NCI-H526 (cell line): Measurements from ENCODE around the gene MFF.

ENCODE experiments used
- DNase-seq, 2 experiments: peaks; one replicate each; lab custom pipeline; 2025; lab: John Stamatoyannopoulos, UW

Gene MFF

DNA sequence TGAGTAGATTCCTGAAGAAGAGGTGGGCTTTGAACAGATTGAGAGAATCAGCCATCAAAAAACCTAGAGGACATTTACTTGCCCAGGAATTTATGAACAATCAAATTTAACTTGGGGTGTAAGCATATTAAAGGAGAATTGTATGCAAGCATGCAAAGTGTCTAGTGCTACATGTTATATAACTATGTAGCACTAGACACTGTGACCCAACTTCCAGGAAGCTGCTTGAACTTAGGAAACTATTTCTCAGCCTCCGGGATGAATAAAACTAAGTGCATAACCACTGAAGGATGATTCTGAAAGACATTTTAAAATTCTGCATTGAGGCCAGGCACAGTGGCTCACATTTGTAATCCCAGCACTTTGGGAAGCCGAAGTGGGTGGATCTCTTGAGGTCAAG, 12.4 kb downstream of the MFF start:
- no peak for DNase-seq

DNA sequence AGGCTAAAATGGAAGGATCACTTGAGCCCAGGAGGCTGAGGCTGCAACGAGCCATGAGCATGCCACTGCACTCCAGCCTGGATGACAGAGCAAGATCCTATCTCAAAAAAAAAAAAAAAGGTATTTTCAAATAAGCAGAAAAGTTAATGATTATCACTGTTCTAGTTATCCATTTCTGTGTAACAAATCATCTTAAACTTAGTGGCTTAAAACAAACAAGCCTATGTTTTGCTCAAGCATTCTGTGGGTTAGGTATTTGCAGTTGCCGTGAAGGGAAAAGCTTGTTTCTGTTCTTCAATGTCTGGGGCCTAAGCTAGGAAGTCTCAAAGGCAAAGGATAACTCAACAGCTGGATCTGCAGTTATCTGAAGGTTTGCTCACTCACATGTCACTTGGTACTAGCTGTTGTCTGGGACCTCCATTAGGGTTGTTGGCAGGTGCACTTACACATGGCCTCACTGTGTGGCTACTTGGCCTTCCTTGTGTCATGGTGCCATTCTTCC, 14.1 kb downstream of the MFF start:
- DNase-seq, result no peak

DNA sequence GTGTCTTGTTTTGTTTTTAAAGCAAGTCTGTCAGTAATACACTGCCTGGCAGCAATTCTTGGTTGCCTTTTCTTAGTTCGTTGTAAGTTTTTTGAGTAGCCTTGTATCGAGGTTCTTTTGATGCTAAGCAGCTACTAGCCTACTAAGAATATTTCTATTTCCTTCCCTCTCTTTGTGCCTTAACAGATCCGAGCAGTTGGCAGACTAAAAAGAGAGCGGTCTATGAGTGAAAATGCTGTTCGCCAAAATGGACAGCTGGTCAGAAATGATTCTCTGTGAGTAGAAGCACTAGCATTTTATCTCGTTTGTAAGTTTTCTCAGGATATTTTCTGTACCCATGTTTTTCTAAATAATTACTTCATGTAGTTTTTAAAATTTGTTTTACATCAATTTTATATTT, 15.1 kb downstream of the MFF start:
- DNase-seq, result no peak

DNA sequence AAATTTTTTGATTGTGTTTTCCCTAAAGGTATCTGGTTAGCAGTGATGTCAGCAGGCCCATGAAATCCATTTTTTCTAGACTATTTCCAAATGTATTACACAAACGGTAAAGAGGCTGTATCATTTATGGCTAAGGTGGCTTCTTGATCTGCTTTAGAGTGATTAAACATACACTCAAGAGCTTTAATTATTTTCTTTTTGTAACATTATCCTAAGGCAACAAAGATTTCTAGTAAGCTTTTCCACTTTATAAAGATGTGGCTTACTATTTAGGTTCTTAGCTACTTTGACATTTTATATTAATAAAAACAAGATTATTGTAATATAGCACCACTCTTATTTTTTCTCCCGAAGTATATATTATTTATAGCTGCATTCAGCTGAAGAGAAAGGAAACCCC, 16.5 kb downstream of the MFF start:
- no peak for DNase-seq

DNA sequence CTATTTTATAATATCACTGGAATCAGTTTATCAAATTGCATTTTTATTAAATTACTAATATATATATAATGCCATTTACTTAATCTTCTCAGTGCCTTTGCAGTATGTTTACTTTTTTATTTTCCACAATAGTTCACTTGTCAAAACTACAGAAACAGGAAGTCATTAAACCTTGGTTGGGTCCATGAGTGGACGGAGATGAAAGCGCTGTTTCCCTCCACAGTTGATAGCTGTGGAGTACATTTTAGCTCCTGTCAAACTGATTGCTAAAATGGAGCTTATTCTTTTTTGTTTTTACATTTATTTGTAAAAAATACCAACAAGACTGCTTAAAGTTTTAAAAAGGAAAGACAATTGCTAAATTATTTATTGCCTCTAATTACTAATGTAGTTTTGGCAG, 19.2 kb downstream of the MFF start:
- no peak for DNase-seq

DNA sequence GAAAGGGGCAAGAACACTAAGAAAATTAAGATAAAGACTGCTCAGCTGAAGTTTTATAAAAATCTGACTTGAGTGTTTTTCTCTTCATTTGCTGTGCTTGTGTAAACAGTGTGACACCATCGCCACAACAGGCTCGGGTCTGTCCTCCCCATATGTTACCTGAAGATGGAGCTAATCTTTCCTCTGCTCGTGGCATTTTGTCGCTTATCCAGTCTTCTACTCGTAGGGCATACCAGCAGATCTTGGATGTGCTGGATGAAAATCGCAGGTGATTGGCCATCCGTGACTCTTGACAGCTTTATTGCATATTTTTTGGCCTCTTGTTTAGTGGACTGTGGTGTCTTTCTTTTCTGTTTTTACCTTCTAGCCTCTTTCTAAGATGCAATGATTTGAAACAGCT, 22.1 kb downstream of the MFF start:
- no peak for DNase-seq

DNA sequence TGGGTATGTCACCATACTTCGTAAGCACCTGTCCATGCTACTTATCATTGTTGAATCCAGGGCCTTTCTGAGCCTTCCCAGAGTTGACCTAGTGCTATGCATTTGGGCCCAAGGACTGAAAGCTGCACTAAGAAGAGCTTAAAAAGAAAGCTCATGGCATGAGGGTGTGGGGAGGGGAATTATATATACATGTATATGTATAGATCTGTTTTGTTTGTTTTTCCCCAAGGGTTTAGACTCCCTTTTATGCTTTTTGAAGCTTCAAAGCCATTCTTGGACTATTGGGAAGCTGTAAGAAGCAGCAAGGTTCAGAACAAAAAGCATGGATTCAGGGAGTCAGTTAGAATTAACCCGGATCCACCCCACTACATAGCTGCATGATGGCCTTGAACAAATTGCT, 23.3 kb downstream of the MFF start:
- no peak for DNase-seq

DNA sequence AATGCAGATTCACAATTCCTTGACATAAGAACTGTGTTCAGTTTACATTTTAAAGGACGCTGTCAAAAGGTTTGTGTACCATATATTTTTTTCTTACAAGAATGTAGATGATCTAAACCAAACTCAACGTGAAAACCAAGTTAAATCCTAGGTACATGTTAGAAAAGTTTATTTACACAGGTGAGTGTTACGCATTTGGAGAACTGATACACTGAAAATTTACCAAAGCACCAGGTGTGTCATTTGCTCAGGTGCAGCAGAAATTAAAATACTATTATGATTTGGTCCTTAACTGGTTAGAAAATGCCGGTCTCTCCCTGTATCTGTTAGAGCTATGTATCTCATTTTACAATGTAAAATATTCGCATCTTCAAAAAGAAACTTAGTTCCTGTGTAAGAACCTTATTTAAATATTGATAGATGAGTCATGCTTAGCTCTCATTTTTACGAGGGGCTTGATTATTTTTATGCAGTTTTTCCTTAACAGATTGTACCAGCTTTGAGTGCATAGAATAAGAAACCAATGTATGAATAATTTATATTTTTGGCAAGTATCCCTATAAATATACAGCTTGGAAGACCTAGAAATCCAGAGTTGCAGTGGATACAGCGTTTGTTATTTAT, 25.1 kb downstream of the MFF start:
- no peak for DNase-seq

DNA sequence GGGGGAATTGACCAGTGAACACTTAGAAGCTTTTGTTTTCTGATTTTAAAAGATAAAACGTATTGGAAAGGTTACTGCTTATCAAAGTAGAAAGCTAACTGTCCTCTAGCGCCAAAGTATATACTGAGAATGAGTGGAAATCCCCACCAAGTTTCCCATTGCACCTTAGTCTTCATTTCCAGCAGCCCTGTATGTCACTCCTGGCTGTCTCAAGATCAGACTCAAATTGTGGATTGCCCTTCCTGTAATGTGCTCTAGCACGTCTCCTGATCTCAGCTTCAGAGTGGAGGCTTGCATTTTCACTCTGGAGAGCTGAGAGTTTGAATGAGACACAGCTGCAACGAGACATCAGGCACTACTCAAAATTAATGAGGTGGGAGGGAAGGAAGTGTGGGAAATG, 26.6 kb downstream of the MFF start:
- DNase-seq, result no peak

DNA sequence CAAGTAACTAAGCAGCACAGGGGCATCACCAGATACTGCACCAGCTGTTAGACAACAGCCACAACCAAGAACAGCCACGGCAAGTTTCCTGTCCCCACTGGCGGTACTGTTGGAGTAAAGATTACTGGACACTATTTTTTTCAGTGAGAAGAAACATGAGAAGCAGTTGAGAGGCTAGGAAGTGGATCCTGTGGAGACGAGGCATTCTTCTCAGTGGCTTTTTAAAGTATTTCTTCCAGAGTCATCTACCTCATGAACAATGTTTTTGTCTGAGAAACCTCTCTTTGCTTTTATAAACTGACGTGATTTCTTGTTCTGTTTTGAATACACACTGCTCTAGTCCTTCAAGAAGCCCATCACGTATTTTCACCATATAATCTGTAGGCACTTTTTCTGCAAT, 35.3 kb downstream of the MFF start:
- no peak for DNase-seq

DNA sequence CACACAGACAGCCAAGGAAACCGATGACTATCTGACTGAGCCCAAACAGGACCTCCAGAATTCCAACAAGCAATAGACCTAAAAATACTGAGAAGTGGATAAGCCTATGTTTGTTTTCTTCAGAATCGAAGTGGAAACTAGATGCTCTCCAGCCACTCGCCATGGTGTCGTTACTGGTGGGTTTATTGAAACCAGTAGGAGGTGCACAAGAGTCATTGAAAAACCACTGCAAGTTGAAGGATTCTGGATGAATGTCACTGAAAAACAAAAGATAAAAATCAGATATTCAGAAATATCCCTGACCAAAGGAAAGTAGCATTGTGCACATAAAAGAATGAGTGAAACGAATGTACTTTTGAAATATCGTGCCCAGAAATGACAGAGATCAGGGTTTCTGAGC, 38.7 kb downstream of the MFF start:
- no peak for DNase-seq

DNA sequence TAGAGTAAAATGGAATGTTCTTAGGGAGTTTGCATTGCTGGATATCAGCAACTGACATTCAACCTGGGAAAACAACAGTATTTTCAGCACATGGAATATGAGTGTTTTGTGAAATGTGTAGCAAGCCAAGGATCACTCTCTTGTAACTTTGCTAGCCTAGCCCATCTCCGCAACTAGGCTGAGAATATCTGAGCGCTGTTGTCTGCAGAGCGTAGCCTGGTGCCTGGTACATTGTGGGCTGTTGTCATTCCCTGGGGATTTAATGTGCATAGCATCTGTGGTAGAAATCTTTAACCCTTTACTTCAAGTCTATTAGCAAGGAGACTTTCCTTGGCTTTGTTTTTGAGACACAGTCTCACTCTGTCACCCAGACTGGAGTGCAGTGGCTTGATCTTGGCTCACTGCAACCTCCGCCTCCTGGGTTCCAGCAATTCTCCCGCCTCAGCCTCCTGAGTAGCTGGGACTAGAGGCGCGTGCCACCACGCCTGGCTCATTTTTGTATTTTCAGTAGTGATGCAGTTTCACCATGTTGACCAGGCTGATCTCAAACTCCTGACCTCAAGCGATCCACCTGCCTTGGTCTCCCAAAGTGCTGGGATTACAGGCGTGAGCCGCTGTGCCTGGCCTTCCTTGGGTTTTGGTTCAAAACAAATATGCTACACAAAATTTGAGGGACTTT, 39.7 kb downstream of the MFF start:
- peak; percentile 34 to 72 for DNase-seq

DNA sequence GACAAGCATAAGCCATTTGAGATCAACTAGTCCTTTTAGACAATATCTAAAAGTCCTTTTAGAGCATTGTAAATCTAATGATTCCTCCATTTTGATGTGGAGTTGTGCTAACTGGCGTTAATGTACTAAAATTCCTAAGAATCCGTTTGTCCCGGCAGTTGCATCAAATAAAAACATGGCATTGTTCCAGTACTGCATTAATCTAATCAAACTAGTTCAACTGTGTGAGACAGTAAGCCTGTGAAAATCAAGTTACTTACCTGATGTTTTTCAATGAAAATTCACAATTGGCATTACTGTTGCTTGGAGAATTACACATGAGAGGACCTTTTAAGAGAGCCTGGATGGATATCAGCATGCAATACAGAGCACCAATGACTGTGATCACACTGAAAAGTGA, 40.8 kb downstream of the MFF start:
- peak; percentile 34 to 47 for DNase-seq

DNA sequence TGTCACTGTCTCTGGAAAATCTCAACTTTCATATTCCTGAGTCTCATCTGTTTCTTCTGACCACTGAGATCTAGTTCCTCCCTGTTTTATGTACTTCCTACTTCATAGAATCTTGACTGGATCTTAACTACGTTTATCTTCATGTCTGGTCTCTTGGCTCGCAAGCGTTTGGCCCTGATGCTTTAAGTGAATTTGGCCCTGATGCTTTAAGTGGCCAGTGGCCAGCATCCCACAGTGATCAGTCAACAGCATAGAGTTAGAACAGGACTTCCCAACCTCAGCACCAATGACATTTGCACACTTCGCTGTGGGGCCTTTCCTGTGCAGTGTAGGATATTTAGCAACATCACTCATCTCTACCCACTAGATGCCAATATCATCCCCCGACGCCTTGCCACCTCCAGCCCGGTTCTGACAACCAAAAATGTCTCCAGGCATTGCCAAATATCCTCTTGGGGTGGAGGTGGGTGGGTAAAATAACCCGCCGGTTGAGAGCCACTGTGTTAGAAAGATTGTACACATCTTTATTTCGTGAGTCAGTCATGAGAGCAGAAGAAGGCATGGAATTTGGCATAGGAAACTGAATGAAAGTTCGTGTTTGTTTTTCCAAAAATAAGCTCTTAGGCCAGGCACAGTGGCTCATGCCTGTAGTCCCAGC, 41.8 kb downstream of the MFF start:
- DNase-seq, result no peak

DNA sequence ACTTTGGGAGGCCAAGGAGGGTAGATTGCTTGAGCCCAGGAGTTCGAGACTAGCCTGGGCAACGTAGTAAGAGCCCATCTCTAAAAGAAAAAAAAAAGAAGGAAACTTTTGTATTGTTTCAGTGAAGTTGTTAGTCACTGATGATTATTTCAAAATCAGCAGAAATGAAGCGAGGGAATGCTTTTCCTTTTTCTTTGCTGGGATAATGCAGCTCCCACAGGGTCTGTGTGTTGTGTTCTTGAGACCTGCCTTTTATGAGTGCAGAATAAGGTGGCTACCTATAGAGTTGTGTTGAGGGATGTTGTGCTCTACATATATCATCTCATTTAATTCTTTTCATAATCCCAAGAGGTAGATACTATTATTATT, 42.4 kb downstream of the MFF start:
- no peak for DNase-seq

DNA sequence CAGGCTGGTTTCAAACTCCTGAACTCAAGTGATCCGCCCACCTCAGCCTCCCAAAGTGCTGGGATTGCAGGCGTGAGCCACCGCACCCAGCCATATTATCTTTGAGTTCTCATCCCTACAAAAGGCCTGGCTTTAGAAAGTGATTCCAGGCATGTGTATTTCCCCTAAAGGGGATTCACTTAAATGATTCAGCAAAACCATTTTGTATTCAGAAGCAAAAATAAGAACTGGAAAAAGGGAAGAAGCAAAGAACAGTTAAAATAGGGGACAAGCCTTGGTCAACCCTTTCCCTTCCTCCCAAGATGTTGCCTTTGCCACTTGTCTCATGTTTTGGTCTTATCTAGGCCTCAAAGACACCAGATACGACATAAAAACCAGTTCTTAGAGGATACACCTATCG, 43.5 kb downstream of the MFF start:
- no peak for DNase-seq

DNA sequence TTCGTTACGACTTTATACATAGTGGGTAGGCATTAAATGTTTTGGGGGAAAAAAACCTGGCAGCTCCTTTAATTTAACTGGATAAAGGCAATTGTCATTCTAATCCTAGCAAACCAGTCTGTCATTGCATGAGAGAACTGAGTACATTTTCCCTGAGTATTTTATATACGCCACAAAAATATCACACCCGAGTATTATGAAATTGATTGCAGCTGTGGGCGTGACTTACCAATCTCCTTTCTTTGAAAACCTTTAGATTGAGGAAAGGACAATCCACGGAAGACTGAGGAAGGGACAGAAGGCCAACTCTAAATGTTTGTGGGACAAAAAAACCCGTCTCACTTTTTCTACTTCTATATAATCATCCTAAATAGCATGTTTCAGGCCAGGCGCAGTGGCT, 45.0 kb downstream of the MFF start:
- DNase-seq, result no peak

DNA sequence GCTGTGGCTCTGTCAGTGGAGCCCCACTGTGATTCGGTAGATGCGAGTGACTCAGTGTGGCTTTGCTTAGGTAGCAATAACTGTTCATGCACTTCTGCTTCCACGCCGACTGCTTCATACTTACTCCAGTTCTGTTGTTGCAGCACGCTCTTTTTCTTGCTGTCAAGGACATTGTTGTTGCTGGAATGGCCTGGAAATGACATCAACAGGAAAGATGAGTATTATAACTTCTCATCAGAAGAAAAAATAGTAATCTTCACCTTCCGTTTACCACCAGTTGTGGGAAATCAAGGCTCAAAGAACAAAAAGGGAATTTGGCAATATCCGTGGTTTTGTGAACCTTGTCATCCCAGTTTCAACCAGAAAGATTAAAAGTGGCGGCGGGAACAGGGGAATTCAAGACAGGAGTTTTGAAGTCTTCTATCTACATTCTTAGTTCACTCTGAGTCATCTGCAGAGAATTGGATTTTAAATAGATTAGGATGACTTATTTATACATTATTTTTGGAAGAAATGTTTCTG, 45.8 kb downstream of the MFF start:
- no peak for DNase-seq

DNA sequence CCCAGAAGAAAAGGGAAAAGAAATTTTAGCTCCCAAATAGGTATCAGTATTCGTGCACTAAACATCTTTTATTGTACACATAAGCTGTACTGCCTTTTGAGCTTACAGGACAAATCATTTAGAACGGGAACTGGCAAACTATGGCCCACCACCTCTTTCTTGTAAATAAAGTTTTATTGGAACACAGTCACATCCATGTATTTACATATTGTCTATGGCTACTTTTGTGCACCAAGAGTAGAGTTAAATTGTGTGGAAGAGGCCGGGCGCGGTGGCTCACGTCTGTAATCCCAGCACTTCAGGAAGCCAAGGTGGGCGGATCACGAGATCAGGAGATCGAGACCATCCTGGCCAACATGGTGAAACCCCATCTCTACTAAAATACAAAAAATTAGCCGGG, 48.3 kb downstream of the MFF start:
- DNase-seq, result no peak

DNA sequence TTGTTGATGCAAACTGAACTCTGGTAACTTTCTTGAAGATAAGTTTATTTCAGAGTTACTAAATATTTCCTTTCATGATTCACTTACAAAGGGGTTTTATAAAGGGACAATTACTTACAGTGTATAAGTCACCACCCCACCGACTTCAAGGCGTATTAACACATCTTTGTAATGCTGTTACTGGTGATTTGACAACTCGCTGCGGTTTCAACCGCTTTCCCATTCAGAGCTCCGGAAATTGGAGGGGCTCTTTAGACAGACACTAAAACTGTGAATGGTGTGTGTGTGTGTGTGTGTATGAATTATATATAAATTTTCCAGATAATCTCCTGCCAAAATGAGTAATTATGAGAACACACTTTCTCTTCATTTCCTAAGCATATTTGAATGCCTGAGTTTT, 49.1 kb downstream of the MFF start:
- no peak for DNase-seq

DNA sequence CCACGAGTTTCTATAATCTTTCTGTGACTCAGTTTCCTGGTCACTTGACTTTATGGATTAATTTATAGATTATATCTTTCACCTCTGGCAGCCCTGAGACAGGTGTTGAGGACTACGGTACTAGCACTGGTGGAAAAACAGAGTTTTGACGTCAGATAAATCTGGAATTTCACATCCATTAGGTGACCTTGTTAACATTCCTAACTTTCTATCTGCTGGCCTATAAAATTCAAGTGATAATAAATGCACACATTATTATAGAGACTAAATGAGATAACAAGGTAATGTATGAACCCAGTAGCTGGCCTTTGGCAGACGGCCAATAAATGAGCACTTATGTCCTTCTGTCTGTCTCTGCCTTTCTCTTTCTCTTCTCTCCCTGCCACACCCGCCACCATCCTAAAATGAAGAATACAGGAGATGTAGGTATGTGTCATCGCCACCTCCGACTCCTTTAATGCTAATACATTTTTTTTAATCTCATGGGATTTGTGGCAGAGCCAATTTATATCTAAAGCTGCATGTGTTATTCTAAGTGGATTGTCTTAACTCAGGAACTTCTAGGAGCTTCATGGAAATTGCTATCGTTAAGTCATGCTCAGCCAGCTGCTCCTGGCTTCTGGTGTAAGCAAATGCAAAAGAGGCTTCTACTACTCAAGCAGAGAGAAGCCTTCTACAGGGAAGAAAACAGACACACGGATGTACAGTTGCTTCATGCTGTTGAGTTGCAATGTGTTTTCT, 51.8 kb downstream of the MFF start:
- DNase-seq, result peak in 1 of 2 experiments; percentile 25

DNA sequence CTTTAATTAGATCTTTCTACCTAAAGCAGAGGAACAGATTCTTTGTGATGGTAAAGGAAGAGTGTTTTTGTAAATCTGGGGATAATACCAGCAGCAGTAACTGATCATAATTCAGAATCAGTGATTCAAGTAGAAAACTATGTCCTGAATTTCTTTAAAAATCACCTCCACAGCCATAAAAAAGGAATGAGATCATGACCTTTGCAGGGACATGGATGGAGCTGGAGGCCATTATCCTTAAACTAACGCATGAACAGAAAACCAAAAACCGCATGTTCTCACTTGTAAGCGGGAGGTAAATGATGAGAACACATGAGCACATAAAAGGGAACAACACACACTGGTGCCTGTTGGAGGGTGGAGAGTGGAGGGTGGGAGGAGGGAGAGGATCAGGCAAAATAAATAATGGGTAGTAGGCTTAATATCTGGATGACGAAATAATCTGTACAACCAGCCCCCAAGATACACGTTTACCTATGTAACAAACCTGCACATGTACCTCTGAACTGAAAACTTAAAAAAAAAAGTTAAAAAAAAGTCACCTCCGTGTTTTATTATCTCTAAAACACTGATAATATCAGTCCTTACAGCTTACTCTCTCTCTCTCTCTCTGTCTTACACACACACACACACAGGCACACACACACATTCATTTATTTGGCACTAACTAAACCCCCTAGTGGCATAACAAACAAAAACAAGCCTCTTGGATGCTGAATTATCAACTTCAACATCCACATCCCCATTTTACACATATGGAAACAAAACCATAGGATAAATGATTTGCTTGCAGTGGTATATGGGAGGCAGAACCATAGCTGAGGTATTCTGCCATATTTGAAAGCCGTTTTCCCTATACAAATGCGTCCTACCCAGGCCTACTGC, 52.7 kb downstream of the MFF start:
- no peak for DNase-seq
